Stimulated activated CD4-positive, alpha-beta T cell treated with anti-CD3 and anti-CD28 coated beads, Interleukin-12 subunit alpha, Interleukin-12 subunit beta, amount 100 ng/mL, for 24 hours (primary cell): Measurements from ENCODE around the gene PGR.

Experiments used
- DNase-seq, 2 experiments: peaks; one replicate each; pipeline ENCODE4 v3.0.0-alpha.2; 2020; ENCODE audit warnings: low read depth in 2 of 2

The PGR gene

GRCh38 chr11:101129203-101129943, at the start of gene PGR:
TSS of gene PGR (minus strand) at chr11:101129813. CDS start at chr11:101129070, 743 bp downstream.
- no peak for DNase-seq

DNA sequence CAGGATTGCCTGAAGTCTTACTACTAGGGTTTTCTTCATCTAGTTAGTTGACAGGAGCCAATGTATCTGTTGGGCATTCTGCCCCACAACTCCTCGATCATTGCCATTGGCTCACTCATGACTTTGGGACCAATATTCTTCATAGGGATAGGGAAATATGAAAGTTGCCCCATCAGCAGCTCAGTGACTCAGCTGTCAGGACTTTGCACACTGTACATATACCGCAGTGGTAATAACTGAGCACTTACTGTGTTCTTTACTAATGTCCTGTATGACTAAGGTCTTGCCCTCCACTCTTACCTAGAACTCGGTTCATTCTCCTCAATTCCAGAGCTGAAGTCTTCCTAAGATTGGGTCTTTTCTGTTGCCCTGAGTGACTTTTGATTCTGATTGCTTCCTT, 46.8 kb upstream of the PGR start:
- no peak for DNase-seq

DNA sequence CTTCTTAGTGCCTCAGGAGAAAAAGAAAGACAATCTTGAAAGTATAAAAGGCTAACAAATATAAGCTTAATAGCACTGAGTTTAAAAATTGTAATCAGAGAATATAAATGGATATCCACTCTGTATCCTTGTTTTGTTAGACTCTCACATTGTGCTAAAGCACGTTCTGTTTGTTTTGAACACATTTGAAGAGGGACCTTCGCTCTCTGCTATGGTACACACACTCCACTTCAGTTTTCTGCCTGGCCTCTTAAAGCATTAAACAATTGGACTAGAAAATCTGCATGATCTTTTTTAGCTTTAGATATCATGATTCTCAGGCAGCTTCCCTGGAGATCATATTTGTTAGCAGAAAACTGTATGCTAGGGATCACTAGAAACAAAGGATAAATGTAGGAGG, 40.3 kb upstream of the PGR start:
- no peak for DNase-seq

GRCh38 chr11:101166038-101166437, 36.4 kb upstream of the PGR start:
- DNase-seq, result no peak

DNA sequence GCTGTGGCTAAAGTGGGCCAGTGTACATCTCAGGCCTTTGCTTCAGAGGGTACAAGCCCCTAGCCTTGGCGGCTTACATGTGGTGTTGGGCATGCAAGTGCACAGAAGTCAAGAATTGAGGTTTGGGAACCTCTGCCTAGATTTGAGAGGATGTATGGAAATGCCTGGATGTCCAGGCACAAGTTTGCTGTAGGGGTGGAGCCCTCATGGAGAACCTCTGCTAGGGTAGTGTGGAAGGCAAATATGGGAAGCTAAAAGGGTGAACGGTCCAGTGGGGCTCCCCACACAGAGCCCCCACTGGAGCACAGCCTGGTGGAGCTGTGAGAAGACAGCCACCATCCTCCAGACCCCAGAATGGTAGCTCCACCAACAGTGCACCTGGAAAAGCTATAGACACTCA, 28.5 kb upstream of the PGR start:
- no peak for DNase-seq

GRCh38 chr11:101138245-101138930, 8.8 kb upstream of the PGR start:
- DNase-seq, result no peak

- no peak for DNase-seq
Measured at GRCh38 chr11:101133190-101133589, 3.6 kb upstream of the PGR start.

- DNase-seq, result no peak
Measured at GRCh38 chr11:101128571-101129202, 926 bp downstream of the PGR start.

- DNase-seq, result no peak
Measured at GRCh38 chr11:101127699-101128570, 1.7 kb downstream of the PGR start.

GRCh38 chr11:101127197-101127698, 2.4 kb downstream of the PGR start:
- DNase-seq, result no peak

DNA sequence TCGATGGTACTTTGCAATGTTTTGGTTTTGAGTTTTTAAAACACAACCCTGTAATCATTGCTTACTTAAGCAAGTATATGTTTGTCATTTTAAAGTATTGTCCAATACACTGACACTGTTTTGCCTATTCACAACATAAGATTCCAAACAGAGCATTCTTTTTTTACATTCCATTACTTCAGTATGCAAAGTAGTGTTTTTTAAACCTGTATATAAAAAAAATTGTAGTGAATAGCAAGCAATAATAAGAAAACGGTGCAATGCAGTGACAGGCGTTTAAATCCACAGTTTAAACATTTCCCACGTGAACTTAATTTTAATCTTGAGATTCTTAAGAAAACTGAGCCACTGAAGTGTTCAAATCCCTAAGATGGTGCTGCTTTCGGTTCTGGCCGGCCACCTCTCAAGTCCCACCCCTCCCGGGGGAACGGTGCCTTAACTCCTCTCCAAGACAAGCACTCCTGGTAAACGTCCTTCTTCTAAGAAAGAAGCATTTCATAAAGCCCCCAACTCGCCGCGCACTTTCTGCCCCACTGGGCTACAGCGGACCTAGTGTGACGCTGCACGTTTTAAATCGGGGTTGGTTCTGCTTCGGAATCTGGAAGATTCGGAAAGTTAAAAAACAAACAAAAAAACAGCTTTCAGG, 2.9 kb downstream of the PGR start:
- DNase-seq, result no peak

DNA sequence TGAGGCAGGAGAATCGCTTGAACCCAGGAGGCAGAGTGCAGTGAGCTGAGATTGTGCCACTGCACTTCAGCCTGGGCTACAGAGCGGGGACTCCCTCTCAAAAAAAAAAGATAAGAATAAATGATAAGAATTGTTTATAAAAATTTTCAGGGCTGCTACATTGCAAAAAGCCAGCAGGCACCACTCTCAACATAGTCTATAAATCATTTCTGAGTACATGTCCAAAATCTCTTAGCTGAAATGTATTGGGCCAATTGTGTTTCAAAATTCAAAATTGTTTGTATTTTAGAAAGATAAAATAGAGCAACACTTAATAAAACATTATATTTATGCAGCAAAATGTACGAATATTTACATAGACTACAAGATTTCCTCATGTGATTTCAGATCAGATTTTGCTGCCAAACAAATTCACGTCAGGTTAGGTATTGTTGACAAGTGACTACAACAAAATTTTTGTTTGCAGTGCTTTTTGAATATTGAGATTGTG, 13.9 kb downstream of the PGR start:
- no peak for DNase-seq

- DNase-seq, result no peak
Measured at GRCh38 chr11:101113540-101113939, 16.1 kb downstream of the PGR start.

DNA sequence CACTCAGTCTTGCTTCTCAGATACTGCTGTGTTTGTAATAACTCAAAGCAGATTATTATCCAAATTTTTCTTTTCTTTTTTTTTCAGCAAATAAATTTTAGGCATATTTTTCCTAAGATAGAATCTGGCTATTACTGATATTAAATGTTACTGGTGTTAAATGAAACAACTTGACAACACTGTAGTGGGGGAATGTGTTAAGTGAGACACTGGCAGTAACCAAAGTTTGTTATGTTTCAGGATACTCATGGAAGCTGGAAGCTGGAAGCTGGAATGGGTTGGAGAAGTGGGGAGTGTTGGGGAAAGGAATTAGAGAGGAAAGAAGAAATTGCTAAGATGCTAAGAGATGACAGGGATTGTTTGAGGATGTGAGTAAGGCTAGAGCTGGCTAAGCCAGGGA, 24.9 kb downstream of the PGR start:
- DNase-seq, result no peak

GRCh38 chr11:101103433-101103832, 26.2 kb downstream of the PGR start:
- DNase-seq, result no peak

DNA sequence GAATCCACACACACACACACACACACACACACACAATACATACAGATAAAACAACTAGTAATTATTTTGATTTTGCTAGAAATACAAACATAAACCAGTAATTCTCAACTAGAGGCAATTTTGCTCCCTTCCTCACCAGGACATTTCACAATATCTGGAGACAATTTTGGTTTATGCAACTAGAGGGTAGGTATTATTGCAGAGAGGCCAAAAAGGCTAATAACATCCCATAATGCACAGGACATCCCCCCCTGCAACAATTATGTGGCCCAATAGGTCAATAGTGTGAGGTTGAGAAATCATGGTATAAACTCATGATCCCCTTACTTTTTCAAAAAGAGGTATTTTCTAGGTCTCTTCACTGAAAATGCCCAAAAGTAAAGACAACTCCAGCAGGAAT, 29.0 kb downstream of the PGR start:
- DNase-seq, result no peak

- no peak for DNase-seq
Measured at GRCh38 chr11:101096036-101096704, 33.4 kb downstream of the PGR start.

- DNase-seq, result no peak
Measured at GRCh38 chr11:101091781-101092180, 37.8 kb downstream of the PGR start.

- no peak for DNase-seq
Measured at GRCh38 chr11:101090679-101091270, 38.8 kb downstream of the PGR start.

DNA sequence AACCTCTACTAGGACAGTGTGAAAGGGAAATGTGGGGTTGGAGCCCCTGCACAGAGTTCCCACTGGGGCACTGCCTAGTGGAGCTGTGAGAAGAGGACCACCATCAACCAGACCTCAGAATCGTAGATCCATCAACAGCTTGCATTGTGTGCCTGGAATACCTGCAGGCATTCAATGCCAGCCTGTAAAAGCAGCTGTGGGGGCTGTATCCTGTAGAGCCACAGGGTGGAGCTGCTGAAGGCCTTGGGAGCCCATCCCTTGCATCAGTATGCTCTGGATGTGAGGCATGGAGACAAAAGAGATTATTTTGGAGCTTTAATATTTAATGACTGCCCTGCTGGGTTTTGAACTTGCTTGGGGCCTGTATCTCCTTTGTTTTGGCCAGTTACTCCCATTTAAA, 46.3 kb downstream of the PGR start:
- no peak for DNase-seq
